Thymus (tissue), 11 donors: ENCODE results near the gene TIGIT. TPM values are rescaled to one million over a fixed set of nuclear protein-coding genes. Genes with fewer than 3 reads are reported as not detected.

Experiments used
- DNase-seq, 9 donors: peaks; one replicate each; pipeline ENCODE4 v3.0.0-alpha.2; 2013; ENCODE audit warnings: low spot score in 9 of 9, low read depth in 6 of 9, missing footprints in 1 of 9
- H3K27ac ChIP-seq, 2 donors: one replicate each; pipeline ENCODE4 v1.5.1; 2013; ENCODE audit warnings: control low read depth in 1 of 2, low read depth in 1 of 2, low read length in 1 of 2, mild to moderate bottlenecking in 1 of 2, moderate library complexity in 1 of 2
- H3K27me3 ChIP-seq, 2 donors: one replicate each; pipeline ENCODE4 v1.5.1; 2013; ENCODE audit warnings: low read length in 1 of 2; ENCODE audit not compliant: control insufficient read depth in 2 of 2, insufficient read depth in 1 of 2
- H3K36me3 ChIP-seq, 2 donors: one replicate each; pipeline ENCODE4 v1.5.1; 2013; ENCODE audit warnings: low read length in 1 of 2, mild to moderate bottlenecking in 1 of 2, moderate library complexity in 1 of 2; ENCODE audit not compliant: control insufficient read depth in 2 of 2, insufficient read depth in 2 of 2
- H3K4me1 ChIP-seq, 2 donors: one replicate each; pipeline ENCODE4 v1.5.1; 2013; ENCODE audit warnings: low read length in 2 of 2; ENCODE audit not compliant: control insufficient read depth in 2 of 2, insufficient read depth in 2 of 2
- H3K4me3 ChIP-seq, 2 donors: one replicate each; pipeline ENCODE4 v1.5.1; 2013; ENCODE audit warnings: low read length in 2 of 2, control low read depth in 1 of 2, mild to moderate bottlenecking in 1 of 2
- H3K9me3 ChIP-seq, 2 donors: one replicate each; pipeline ENCODE4 v1.5.1; 2013; ENCODE audit warnings: low read length in 1 of 2, mild to moderate bottlenecking in 1 of 2; ENCODE audit not compliant: control insufficient read depth in 2 of 2, insufficient read depth in 1 of 2
- WGBS: extraction: QIAGEN DNeasy Blood & Tissue Kit; methylation state at CpG from one replicate; pipeline ENCODE4 v1.1.7; 2013; 5-methylcytosine and 5-hydroxymethylcytosine counted together
- polyA plus RNA-seq: library from polyadenylated mRNA; stranded (reverse); fragments of 200-250 nt; gene quantifications from one replicate; pipeline ENCODE4 v1.2.3, GENCODE V29; 2013
- total RNA-seq: library from RNA; stranded (reverse); fragments of 120-200 nt; gene quantifications from one replicate; pipeline ENCODE4 v1.2.4, GENCODE V29; 2013
- donor health status: healthy.

The TIGIT gene
- total and polyA plus RNA-seq, 2 donors, result 5.8 to 7.1 TPM

DNA sequence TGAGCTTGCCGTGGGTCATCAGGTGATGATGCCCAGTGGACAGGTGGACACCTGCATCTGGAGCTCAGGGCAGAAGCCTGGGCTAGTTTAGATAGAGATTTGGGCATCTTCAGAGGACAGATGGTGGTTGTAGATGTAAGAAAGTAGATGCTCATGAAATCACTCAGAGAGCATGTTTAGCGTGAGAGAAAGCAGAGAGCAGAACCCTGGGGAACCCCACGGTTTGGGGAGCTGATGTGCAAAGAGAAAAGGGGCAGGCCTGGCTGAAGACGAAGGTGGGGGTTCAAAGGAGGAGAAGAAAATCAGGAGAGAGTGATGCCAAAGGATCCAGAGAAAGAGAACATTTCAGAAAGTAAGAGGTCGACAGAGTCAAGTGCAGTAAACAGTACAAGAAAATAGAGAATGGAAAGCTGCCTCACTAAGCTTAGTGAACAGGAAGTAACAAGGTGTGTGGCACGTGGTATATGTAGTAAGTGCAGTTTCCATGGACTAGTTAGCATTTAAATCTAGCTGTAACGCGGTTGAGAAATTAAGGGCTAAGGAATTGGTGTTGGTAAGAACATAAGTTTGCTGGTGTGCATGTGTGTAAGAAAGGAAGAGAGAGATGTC is 13.5 kb downstream of the TIGIT start:
- 91% methylated on average over 8 of the region's 8 CpGs for WGBS
- Histone ChIP-seq H3K36me3 (no peaks in the 10 kb centered on the region), H3K4me1 (no peaks in the 10 kb centered on the region), H3K27me3 (no peaks in the 10 kb centered on the region), H3K27ac (no peak overlapping the region), H3K4me3 (no peak overlapping the region), H3K9me3 (no peaks in the 10 kb centered on the region)
- DNase-seq, result no peak

DNA sequence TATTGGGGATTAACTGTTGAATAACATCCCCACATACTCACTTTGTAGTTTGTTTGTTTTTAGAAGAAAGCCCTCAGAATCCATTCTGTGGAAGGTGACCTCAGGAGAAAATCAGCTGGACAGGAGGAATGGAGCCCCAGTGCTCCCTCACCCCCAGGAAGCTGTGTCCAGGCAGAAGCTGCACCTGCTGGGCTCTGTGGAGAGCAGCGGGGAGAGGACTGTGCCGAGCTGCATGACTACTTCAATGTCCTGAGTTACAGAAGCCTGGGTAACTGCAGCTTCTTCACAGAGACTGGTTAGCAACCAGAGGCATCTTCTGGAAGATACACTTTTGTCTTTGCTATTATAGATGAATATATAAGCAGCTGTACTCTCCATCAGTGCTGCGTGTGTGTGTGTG is 14.0 kb downstream of the TIGIT start:
- Histone ChIP-seq H3K27me3 (no peaks in the 10 kb centered on the region), H3K4me1 (no peaks in the 10 kb centered on the region), H3K4me3 (no peak overlapping the region), H3K27ac (no peak overlapping the region), H3K9me3 (no peaks in the 10 kb centered on the region), H3K36me3 (no peaks in the 10 kb centered on the region)
- no peak for DNase-seq
- 84% methylated on average over 3 of the region's 3 CpGs for WGBS

DNA sequence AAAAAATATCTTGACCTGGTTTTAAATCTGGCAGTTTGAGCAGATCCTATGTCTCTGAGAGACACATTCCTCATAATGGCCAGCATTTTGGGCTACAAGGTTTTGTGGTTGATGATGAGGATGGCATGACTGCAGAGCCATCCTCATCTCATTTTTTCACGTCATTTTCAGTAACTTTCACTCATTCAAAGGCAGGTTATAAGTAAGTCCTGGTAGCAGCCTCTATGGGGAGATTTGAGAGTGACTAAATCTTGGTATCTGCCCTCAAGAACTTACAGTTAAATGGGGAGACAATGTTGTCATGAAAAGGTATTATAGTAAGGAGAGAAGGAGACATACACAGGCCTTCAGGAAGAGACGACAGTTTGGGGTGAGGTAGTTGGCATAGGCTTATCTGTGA is 14.5 kb downstream of the TIGIT start:
- Histone ChIP-seq H3K27ac (no peak overlapping the region), H3K27me3 (no peaks in the 10 kb centered on the region), H3K36me3 (no peaks in the 10 kb centered on the region), H3K9me3 (no peaks in the 10 kb centered on the region), H3K4me1 (no peaks in the 10 kb centered on the region), H3K4me3 (no peak overlapping the region)
- no peak for DNase-seq
- 94% methylated on average over 2 of the region's 2 CpGs for WGBS

DNA sequence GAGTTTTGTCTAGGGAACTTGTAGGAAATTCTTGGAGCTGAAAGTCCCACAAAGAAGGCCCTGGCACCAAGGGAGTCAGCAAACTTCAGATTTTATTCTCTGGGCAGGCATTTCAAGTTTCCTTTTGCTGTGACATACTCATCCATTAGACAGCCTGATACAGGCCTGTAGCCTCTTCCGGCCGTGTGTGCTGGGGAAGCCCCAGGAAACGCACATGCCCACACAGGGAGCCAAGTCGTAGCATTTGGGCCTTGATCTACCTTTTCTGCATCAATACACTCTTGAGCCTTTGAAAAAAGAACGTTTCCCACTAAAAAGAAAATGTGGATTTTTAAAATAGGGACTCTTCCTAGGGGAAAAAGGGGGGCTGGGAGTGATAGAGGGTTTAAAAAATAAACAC is 15.0 kb downstream of the TIGIT start:
- H3K27ac ChIP-seq, result no peak overlapping the region
- H3K4me3 ChIP-seq, result no peak overlapping the region
- H3K4me1 ChIP-seq, result no peaks in the 10 kb centered on the region
- no peaks in the 10 kb centered on the region for H3K36me3 ChIP-seq
- no peaks in the 10 kb centered on the region for H3K27me3 ChIP-seq
- no peaks in the 10 kb centered on the region for H3K9me3 ChIP-seq
- 81% methylated on average over 5 of the region's 5 CpGs for WGBS
- DNase-seq, result no peak

DNA sequence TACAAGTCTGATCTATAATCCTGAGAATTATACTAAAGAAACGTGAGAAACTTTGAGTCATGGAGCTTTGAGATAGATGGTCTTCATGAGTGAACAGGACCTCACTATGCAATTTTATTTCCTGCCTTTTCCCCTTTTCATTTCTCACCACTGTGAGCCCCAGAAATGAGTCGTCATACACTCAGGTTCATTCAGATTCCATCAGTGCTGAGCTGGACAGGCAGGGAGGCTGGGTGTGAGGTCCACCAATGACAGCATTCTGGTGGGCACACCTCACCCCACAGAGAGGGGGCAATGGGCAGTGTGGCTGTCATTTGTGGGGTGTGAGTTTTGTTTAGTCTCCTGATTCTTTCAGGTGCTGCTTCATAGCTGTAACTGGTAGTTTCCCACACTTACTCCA is 16.9 kb downstream of the TIGIT start:
- Histone ChIP-seq H3K9me3 (no peaks in the 10 kb centered on the region), H3K27me3 (no peaks in the 10 kb centered on the region), H3K4me1 (no peaks in the 10 kb centered on the region), H3K27ac (no peak overlapping the region), H3K4me3 (no peak overlapping the region), H3K36me3 (no peaks in the 10 kb centered on the region)
- 95% methylated on average over 2 of the region's 2 CpGs for WGBS
- no peak for DNase-seq

DNA sequence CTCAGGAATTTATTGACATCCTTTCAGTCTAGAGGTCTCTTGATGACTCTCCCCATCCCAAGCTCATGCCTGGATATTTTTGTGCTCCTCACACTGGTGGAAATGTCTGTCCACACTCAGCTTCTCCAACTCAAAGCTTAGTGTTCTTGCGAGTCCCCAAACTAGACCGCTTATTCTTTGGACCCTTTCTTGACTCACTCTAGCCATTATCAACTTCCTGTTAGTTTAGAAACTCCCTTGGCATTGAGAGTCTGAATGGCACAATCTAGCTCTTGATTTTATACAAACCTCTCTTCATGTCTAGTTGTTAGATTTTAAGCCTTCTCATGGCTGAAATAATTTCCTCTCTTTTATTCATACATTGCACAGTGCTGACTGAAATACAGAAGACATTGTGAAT is 19.6 kb downstream of the TIGIT start:
- no peaks in the 10 kb centered on the region for H3K9me3 ChIP-seq
- no peak overlapping the region for H3K27ac ChIP-seq
- no peak overlapping the region for H3K4me3 ChIP-seq
- no peaks in the 10 kb centered on the region for H3K36me3 ChIP-seq
- no peak for DNase-seq
- H3K4me1 ChIP-seq, result no peaks in the 10 kb centered on the region
- H3K27me3 ChIP-seq, result no peaks in the 10 kb centered on the region
- 98% methylated on average over 2 of the region's 2 CpGs for WGBS

DNA sequence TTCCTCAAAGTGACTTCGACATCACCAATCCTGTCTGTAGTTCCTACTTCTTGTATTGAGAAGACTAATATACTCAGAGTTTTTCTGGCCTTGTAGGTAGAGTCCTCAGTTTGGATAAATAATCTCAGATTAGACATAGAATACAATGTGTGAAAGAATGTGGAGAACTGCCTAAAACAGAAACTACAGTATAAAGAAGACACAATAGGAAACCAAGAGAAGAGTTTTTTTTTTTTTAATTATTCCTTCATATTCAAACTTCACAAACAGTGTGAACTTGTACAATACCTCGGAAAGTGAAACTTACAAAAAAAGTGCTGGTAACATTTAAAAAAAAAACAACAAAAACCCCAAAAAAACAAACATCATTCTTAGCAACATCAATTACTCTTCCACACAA is 20.5 kb downstream of the TIGIT start:
- DNase-seq, result no peak
- no peak overlapping the region for H3K27ac ChIP-seq
- WGBS, result 98% methylated on average over 2 of the region's 2 CpGs
- no peaks in the 10 kb centered on the region for H3K27me3 ChIP-seq
- no peaks in the 10 kb centered on the region for H3K4me1 ChIP-seq
- no peak overlapping the region for H3K4me3 ChIP-seq
- no peaks in the 10 kb centered on the region for H3K9me3 ChIP-seq
- H3K36me3 ChIP-seq, result no peaks in the 10 kb centered on the region

DNA sequence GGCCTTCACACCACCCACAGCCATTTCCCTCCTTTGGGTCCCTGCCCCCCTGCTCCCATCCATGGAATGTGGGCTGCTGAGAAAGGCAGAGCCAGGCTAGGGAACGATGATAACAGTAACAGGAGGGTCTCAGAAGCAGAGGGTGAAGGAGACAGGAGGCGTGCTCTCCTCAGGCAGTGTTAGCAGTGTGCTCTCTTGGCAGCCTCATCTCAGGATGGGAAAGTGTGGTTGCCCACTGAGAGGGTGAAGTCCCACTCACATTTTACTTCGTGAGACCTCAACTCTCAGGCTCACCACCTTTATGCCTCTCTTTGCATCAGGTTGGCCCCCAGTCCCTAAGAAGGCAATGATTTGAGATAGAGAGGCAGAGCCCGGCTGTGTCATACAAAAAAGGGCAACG is 24.5 kb downstream of the TIGIT start:
- Histone ChIP-seq H3K27me3 (no peaks in the 10 kb centered on the region), H3K36me3 (no peaks in the 10 kb centered on the region), H3K27ac (no peak overlapping the region), H3K4me3 (no peak overlapping the region), H3K9me3 (no peaks in the 10 kb centered on the region), H3K4me1 (no peaks in the 10 kb centered on the region)
- WGBS, result 98% methylated on average over 5 of the region's 5 CpGs
- DNase-seq, result no peak

DNA sequence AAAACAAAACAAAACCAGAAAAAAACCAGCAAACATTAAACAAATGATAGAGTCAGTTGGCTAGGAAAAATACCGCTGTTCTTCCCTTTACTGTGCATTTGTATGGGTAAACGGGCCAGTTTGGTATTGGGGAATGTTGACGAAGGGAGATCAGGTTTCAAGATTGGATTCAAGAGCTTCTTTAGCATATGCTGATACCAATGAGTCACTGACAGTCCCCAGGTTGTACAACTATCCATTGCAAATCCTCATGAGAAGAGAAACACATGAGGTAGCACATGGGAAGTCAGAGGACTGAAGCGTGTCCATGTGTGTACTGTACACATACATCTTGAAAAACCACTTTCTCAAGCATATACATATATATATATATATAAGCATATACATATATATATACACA is 25.6 kb downstream of the TIGIT start:
- Histone ChIP-seq H3K4me3 (no peak overlapping the region), H3K9me3 (no peaks in the 10 kb centered on the region), H3K36me3 (no peaks in the 10 kb centered on the region), H3K27ac (no peak overlapping the region), H3K27me3 (no peaks in the 10 kb centered on the region), H3K4me1 (no peaks in the 10 kb centered on the region)
- DNase-seq, result no peak
- 98% methylated on average over 4 of the region's 4 CpGs for WGBS

DNA sequence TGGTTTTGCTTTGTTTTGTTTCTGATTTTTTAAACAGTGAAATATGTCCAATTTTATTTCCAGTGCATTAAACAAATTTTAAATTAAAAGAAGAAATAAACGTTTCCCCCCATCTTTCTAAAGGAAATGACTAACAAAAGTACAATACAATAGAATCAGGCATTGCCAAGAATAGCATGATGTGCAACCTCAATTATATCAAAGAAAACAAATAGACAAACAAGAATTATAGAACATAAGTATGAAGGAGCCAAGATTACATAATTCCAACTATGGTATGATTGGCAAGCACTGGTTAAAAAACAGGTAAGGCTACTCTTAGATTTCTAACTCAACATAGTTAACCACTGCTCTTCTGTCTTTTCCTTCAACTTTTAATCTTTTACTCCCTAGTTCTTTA is 26.4 kb downstream of the TIGIT start:
- Histone ChIP-seq H3K9me3 (no peaks in the 10 kb centered on the region), H3K4me1 (no peaks in the 10 kb centered on the region), H3K27me3 (no peaks in the 10 kb centered on the region), H3K4me3 (no peak overlapping the region), H3K27ac (no peak overlapping the region), H3K36me3 (no peaks in the 10 kb centered on the region)
- 91% methylated on average over 1 of the region's 1 CpG for WGBS
- no peak for DNase-seq
